ENCODE results near the gene DPH5. TPM values are rescaled to one million over a fixed set of nuclear protein-coding genes. Genes with fewer than 3 reads are reported as not detected.
"Not testable (repeated sequence)": the region's sequence is repeated elsewhere in the genome, so short reads cannot be mapped to it uniquely, and the experiment has no call there.

DPH5 gene
- polyA plus RNA-seq, 3 donors from 2014 or later = 30.2 to 32.8 (median 32.0) TPM

- DNase-seq = no peak
- Mint-ChIP-seq H3K4me3 (no peak overlapping the region), H3K9me3 (no peaks in the 10 kb centered on the region), H3K27ac (no peak overlapping the region), H3K27me3 (ENCODE audit: low read depth in 3 of 3) (peaks cover 0 to 2% (median 2%) of the 10 kb centered on the region in 3 donors), H3K36me3 (peaks cover 9 to 16% (median 10%) of the 10 kb centered on the region in 3 donors), H3K4me1 (peaks cover 0 to 5% of the 10 kb centered on the region in 2 donors)
Measured at GRCh38 chr1:101050869-101051268, 25.3 kb upstream of the DPH5 start.

- H3K27ac Mint-ChIP-seq = peak overlapping the region in 2 of 6 donors; percentile 10 to 59
- DNase-seq = no peak
- H3K36me3 Mint-ChIP-seq = peaks cover 11 to 19% (median 13%) of the 10 kb centered on the region in 3 donors
- no peaks in the 10 kb centered on the region for H3K4me1 Mint-ChIP-seq
- no peak overlapping the region for H3K4me3 Mint-ChIP-seq
- H3K9me3 Mint-ChIP-seq = peaks cover 0 to 8% (median 4%) of the 10 kb centered on the region in 6 donors
- no peaks in the 10 kb centered on the region for H3K27me3 Mint-ChIP-seq (ENCODE audit: low read depth in 3 of 3)
Measured at GRCh38 chr1:101044749-101045148, 19.2 kb upstream of the DPH5 start.

DNA sequence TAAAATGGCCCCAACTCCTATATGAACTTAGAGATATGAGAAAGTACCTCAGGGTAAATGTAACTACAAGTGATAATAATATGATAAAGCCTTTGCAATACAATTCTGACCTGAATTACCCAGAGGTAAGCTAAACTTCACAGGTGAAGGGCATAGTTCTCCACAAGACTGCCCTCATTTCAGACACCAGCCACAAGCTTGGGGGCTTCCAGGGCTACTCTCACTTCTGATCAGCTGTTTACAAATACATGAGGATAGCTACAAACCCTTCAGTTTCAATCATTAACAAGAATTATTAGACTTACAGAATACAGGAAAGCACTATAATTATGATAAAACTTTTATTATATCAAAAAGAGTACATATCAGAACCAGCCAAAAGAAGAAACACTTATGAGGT is 18.7 kb upstream of the DPH5 start:
- Mint-ChIP-seq H3K4me1 (no peaks in the 10 kb centered on the region), H3K4me3 (no peak overlapping the region), H3K36me3 (peaks cover 15 to 23% (median 16%) of the 10 kb centered on the region in 3 donors), H3K27me3 (ENCODE audit: low read depth in 3 of 3) (no peaks in the 10 kb centered on the region), H3K27ac (no peak overlapping the region), H3K9me3 (peaks cover 0 to 8% (median 4%) of the 10 kb centered on the region in 6 donors)
- DNase-seq = no peak

DNA sequence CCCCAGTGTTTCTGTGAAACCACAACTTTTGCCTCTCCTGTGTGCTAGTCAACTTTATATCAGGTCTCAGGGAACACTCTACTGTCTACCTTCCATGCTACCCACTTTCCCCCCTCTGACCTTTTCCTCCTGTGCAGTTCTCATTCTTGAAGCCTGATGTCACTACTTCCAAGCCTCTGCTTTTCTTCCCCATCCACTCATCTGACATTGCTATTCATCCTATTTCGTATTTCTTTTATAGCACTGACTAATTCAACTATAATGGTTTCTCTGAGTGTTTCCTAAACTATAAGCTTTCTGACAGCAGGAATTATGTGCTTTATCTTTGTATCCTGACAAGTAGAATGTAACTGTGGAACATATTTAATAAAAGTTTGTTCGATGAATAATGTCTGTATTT is 18.2 kb upstream of the DPH5 start:
- Mint-ChIP-seq H3K9me3 (peaks cover 0 to 8% (median 4%) of the 10 kb centered on the region in 6 donors), H3K36me3 (peaks cover 18 to 27% (median 19%) of the 10 kb centered on the region in 3 donors), H3K27me3 (ENCODE audit: low read depth in 3 of 3) (no peaks in the 10 kb centered on the region), H3K4me3 (no peak overlapping the region), H3K27ac (no peak overlapping the region), H3K4me1 (no peaks in the 10 kb centered on the region)
- peak in 1 of 3 donors; percentile 2 for DNase-seq

DNA sequence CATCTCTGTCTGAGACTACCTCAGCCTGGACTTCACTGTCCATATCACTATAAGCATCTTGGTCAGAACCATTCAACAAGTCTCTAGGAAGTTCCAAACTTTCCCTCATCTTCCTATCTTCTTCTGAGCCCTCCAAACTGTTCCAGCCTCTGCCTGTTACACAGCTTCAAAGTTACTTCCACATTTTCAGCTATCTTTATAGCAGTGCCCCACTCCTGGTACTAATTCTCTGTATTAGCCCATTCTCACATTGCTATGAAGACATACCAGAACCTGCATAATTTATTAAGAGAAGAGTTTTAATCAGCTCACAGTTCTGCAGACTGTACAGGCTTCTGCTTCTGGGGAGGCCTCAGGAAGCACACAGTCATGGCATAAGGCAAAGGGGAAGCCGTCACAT is 15.7 kb upstream of the DPH5 start:
- peaks cover 21 to 32% (median 24%) of the 10 kb centered on the region in 3 donors for H3K36me3 Mint-ChIP-seq

DNA sequence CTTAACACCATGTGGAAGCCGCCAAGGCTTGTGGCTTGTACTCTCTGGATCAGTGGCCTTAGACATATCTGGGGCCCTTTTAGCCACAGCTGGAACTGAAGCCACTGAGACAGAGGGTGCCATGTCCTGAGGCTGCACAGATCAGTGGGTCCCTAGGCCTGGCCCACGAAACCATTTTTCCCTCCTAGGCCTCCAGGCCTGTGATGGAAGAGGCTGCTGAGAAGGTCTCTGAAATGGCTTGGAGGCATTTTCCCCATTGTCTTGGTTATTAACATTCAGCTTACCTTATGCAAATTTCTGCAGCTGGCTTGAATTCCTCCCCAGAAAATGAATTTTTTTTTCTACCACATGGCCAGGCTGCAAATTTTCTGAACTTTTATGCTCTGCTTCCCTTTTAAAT is 15.1 kb upstream of the DPH5 start:
- Mint-ChIP-seq H3K36me3 (peaks cover 21 to 29% (median 24%) of the 10 kb centered on the region in 3 donors), H3K4me1 (peaks cover 0 to 4% of the 10 kb centered on the region in 2 donors), H3K27ac (no peak overlapping the region), H3K9me3 (peaks cover 0 to 8% (median 5%) of the 10 kb centered on the region in 6 donors), H3K4me3 (no peak overlapping the region), H3K27me3 (ENCODE audit: low read depth in 3 of 3) (no peaks in the 10 kb centered on the region)
- no peak for DNase-seq

More for the DNA sequence above, 15.7 kb upstream of the DPH5 start:
- H3K4me3 Mint-ChIP-seq = no peak overlapping the region
- DNase-seq = no peak
- no peaks in the 10 kb centered on the region for H3K4me1 Mint-ChIP-seq
- H3K9me3 Mint-ChIP-seq = peaks cover 0 to 8% (median 4%) of the 10 kb centered on the region in 6 donors
- H3K27ac Mint-ChIP-seq = no peak overlapping the region
- no peaks in the 10 kb centered on the region for H3K27me3 Mint-ChIP-seq (ENCODE audit: low read depth in 3 of 3)

- DNase-seq = no peak
- peaks cover 0 to 8% (median 5%) of the 10 kb centered on the region in 6 donors for H3K9me3 Mint-ChIP-seq
- H3K4me3 Mint-ChIP-seq = no peak overlapping the region
- no peaks in the 10 kb centered on the region for H3K27me3 Mint-ChIP-seq (ENCODE audit: low read depth in 3 of 3)
- H3K36me3 Mint-ChIP-seq = peaks cover 21 to 29% (median 24%) of the 10 kb centered on the region in 3 donors
- H3K4me1 Mint-ChIP-seq = peaks cover 0 to 4% of the 10 kb centered on the region in 2 donors
- H3K27ac Mint-ChIP-seq = no peak overlapping the region
Measured at GRCh38 chr1:101039245-101039644, 13.7 kb upstream of the DPH5 start.

DNA sequence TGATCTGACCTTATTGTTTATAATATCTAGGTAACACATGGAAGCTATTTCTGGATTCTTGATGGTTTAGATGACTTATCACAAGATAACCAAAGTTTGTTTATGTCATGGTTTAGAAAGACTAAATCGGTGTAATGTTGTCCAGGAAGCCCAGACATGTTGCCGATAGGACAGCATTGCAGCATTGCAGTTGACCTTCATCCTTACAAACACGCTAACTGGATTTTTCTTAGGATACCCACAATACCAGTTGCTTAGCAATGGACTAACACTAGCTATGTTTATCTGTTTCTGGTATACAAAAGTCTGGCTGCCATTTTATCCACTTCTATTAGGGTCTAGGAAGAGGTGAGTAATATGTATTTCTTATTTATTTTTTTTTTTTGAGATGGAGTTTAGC is 11.7 kb upstream of the DPH5 start:
- Mint-ChIP-seq H3K4me3 (no peak overlapping the region), H3K4me1 (peaks cover 0 to 10% of the 10 kb centered on the region in 2 donors)
- no peak for DNase-seq

GRCh38 chr1:101033017-101033416 is 7.4 kb upstream of the DPH5 start:
- Mint-ChIP-seq H3K4me3 (no peak overlapping the region), H3K4me1 (peaks cover 3 to 19% of the 10 kb centered on the region in 2 donors), H3K36me3 (peaks cover 3 to 15% (median 8%) of the 10 kb centered on the region in 3 donors), H3K27ac (no peak overlapping the region), H3K27me3 (ENCODE audit: low read depth in 3 of 3) (peaks cover 0 to 2% (median 0%) of the 10 kb centered on the region in 3 donors), H3K9me3 (peaks cover 0 to 2% (median 0%) of the 10 kb centered on the region in 6 donors)
- DNase-seq = no peak

More for the DNA sequence above, 11.7 kb upstream of the DPH5 start:
- Mint-ChIP-seq H3K27me3 (ENCODE audit: low read depth in 3 of 3) (peaks cover 0 to 2% (median 0%) of the 10 kb centered on the region in 3 donors), H3K36me3 (peaks cover 24 to 35% (median 28%) of the 10 kb centered on the region in 3 donors), H3K27ac (no peak overlapping the region), H3K9me3 (peaks cover 0 to 8% (median 5%) of the 10 kb centered on the region in 6 donors)

GRCh38 chr1:101032129-101032528 is 6.5 kb upstream of the DPH5 start:
- H3K36me3 Mint-ChIP-seq = peaks cover 3 to 13% (median 8%) of the 10 kb centered on the region in 3 donors
- not testable (repeated sequence) for H3K4me3 Mint-ChIP-seq

GRCh38 chr1:101030881-101031280 is 5.3 kb upstream of the DPH5 start:
- Mint-ChIP-seq H3K4me3 (no peak overlapping the region), H3K4me1 (peaks cover 21 to 37% of the 10 kb centered on the region in 2 donors)

More at GRCh38 chr1:101032129-101032528, 6.5 kb upstream of the DPH5 start:
- H3K9me3 Mint-ChIP-seq; H3K27ac Mint-ChIP-seq; H3K27me3 Mint-ChIP-seq (ENCODE audit: low read depth in 3 of 3); DNase-seq: not testable (repeated sequence)
- peaks cover 10 to 28% of the 10 kb centered on the region in 2 donors for H3K4me1 Mint-ChIP-seq

GRCh38 chr1:101029184-101029583 is 3.6 kb upstream of the DPH5 start:
- peaks cover 0 to 17% (median 3%) of the 10 kb centered on the region in 3 donors for H3K27me3 Mint-ChIP-seq (ENCODE audit: low read depth in 3 of 3)
- no peak overlapping the region for H3K27ac Mint-ChIP-seq
- DNase-seq = no peak
- H3K4me1 Mint-ChIP-seq = peaks cover 30 to 53% of the 10 kb centered on the region in 2 donors
- H3K36me3 Mint-ChIP-seq = peaks cover 3 to 13% (median 8%) of the 10 kb centered on the region in 3 donors
- no peak overlapping the region for H3K4me3 Mint-ChIP-seq
- no peaks in the 10 kb centered on the region for H3K9me3 Mint-ChIP-seq

More at GRCh38 chr1:101030881-101031280, 5.3 kb upstream of the DPH5 start:
- Mint-ChIP-seq H3K9me3 (no peaks in the 10 kb centered on the region), H3K27ac (peak overlapping the region in 2 of 6 donors; percentile 21 to 68), H3K27me3 (ENCODE audit: low read depth in 3 of 3) (peaks cover 0 to 9% (median 0%) of the 10 kb centered on the region in 3 donors), H3K36me3 (peaks cover 3 to 13% (median 8%) of the 10 kb centered on the region in 3 donors)
- no peak for DNase-seq

- no peak overlapping the region for H3K27ac Mint-ChIP-seq
- H3K4me1 Mint-ChIP-seq = peaks cover 30 to 58% of the 10 kb centered on the region in 2 donors
- H3K27me3 Mint-ChIP-seq (ENCODE audit: low read depth in 3 of 3) = peaks cover 0 to 15% (median 3%) of the 10 kb centered on the region in 3 donors
- H3K4me3 Mint-ChIP-seq = no peak overlapping the region
- no peak for DNase-seq
- peaks cover 3 to 13% (median 8%) of the 10 kb centered on the region in 3 donors for H3K36me3 Mint-ChIP-seq
- H3K9me3 Mint-ChIP-seq = no peaks in the 10 kb centered on the region
Measured at GRCh38 chr1:101028466-101028865, 2.9 kb upstream of the DPH5 start.

DNA sequence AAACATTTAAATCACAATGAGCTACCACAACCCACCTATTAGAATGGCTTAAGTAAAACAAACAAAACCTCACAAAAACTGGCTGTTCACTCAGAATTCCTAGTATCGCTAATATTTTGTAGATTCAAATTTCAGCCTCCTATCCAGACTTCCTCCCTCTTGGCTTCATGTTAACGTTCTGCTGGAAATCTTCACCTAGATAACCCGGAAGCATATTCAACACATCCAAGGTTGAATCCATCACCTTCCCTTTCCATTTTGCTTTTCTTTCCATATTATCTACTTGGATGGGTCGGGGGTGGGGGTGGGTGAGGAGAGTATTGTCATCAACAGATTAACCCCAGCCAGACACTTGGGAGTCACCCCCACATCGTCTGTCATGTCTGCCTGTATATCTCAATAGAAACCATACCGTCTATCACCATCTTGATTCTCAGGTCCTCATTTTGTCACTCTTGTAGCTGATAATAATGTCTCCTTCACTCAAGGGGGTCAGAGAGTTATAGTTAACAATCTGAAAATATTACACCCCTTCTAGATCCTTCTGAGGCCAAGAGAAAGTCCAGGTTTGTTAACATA is 1.7 kb upstream of the DPH5 start:
- peaks cover 30 to 57% of the 10 kb centered on the region in 2 donors for H3K4me1 Mint-ChIP-seq
- H3K9me3 Mint-ChIP-seq = no peaks in the 10 kb centered on the region
- no peak for DNase-seq
- H3K36me3 Mint-ChIP-seq = peaks cover 0 to 9% (median 4%) of the 10 kb centered on the region in 3 donors
- peak overlapping the region; percentile 9 to 62 (median 38) for H3K4me3 Mint-ChIP-seq
- H3K27ac Mint-ChIP-seq = peak overlapping the region in 2 of 6 donors; percentile 13 to 23
- H3K27me3 Mint-ChIP-seq (ENCODE audit: low read depth in 3 of 3) = peaks cover 0 to 15% (median 3%) of the 10 kb centered on the region in 3 donors

Data from immature natural killer cell (primary cell).